ENCODE data around the gene CCDC6.

The CCDC6 gene

DNA sequence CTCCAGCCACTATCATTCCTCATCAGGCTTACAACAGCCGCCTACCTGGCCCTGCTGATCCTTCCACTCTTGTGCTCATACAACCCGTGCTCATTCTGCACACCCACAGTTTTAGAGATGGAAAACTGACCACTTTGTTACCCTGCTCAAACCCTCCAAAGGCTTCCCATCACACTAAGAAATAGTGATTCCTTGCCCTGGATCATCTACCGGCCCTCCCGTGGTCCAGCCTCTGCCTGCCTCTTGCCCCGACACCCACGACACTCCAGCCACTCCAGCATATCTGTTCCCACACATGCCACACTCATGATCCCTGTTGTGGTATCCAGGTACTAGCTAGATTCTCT is 36.8 kb downstream of the CCDC6 start:
- no peak for DNase-seq (ENCODE audit: low read depth)
- H3K4me3 ChIP-seq (ENCODE audit: low read depth, low read length): no peak overlapping the region
- TF ChIP-seq, protein P1, sequence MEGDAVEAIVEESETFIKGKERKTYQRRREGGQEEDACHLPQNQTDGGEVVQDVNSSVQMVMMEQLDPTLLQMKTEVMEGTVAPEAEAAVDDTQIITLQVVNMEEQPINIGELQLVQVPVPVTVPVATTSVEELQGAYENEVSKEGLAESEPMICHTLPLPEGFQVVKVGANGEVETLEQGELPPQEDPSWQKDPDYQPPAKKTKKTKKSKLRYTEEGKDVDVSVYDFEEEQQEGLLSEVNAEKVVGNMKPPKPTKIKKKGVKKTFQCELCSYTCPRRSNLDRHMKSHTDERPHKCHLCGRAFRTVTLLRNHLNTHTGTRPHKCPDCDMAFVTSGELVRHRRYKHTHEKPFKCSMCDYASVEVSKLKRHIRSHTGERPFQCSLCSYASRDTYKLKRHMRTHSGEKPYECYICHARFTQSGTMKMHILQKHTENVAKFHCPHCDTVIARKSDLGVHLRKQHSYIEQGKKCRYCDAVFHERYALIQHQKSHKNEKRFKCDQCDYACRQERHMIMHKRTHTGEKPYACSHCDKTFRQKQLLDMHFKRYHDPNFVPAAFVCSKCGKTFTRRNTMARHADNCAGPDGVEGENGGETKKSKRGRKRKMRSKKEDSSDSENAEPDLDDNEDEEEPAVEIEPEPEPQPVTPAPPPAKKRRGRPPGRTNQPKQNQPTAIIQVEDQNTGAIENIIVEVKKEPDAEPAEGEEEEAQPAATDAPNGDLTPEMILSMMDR (IDR thresholded peaks at IDR 0.05; ENCODE audit: control insufficient read depth, extremely low read depth, insufficient read depth): no peak

GRCh38 chr10:59868696-59869593 is 37.4 kb downstream of the CCDC6 start:
- TF ChIP-seq, protein P1 (IDR thresholded peaks at IDR 0.05; ENCODE audit: control insufficient read depth, extremely low read depth, insufficient read depth): no peak
- DNase-seq (ENCODE audit: low read depth): no peak
- H3K4me3 ChIP-seq (ENCODE audit: low read depth, low read length): no peak overlapping the region

- TF ChIP-seq, protein P1 (IDR thresholded peaks at IDR 0.05; ENCODE audit: control insufficient read depth, extremely low read depth, insufficient read depth): no peak
- DNase-seq (ENCODE audit: low read depth): no peak
- H3K4me3 ChIP-seq (ENCODE audit: low read depth, low read length): no peak overlapping the region
Measured at GRCh38 chr10:59867590-59867989, 38.8 kb downstream of the CCDC6 start.

DNA sequence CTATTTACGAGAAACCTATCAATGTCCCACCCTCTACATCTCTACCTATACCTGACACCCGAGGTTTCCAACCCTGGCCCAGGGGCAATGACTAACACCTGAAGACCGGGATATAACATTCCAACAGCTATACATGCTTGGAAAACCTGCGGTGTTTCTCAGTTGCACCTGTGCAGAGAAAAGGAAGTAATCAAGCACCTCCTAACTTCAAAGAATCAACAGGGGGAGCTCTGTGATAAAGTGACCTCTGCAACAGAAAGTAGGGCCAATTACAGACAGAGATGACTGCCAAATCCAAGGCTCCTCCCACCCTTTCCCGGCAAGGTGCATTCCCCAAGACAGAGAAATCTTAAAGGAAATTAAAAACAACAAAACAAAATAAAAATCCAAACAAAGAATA is 41.3 kb downstream of the CCDC6 start:
- TF ChIP-seq, protein P1 (IDR thresholded peaks at IDR 0.05; ENCODE audit: control insufficient read depth, extremely low read depth, insufficient read depth): peak; percentile 61
- H3K4me3 ChIP-seq (ENCODE audit: low read depth, low read length): no peak overlapping the region
- DNase-seq (ENCODE audit: low read depth): peak; percentile 50

- no peak for DNase-seq (ENCODE audit: low read depth)
- TF ChIP-seq, protein P1 (IDR thresholded peaks at IDR 0.05; ENCODE audit: control insufficient read depth, extremely low read depth, insufficient read depth): no peak
- no peak overlapping the region for H3K4me3 ChIP-seq (ENCODE audit: low read depth, low read length)
Measured at GRCh38 chr10:59864141-59864962, 42.0 kb downstream of the CCDC6 start.

GRCh38 chr10:59859570-59859969 is 46.8 kb downstream of the CCDC6 start:
- no peak overlapping the region for H3K4me3 ChIP-seq (ENCODE audit: low read depth, low read length)
- TF ChIP-seq, protein P1 (IDR thresholded peaks at IDR 0.05; ENCODE audit: control insufficient read depth, extremely low read depth, insufficient read depth): no peak
- no peak for DNase-seq (ENCODE audit: low read depth)

Measured in LNCaP clone FGC (cell line).